HG03575 (cell line): ENCODE data around the gene B3GNT3.
"Not testable (repeated sequence)": the region's sequence is repeated elsewhere in the genome, so short reads cannot be mapped to it uniquely, and the experiment has no call there.

Experiments used
- ATAC-seq: cut with Tn5 transposase; IDR thresholded peaks from one replicate; pipeline ENCODE4 v1.9.1; 2021; ENCODE audit not compliant: unreplicated experiment, insufficient number of reproducible peaks, low FRiP score; ENCODE audit errors: extremely low read depth

Gene B3GNT3

DNA sequence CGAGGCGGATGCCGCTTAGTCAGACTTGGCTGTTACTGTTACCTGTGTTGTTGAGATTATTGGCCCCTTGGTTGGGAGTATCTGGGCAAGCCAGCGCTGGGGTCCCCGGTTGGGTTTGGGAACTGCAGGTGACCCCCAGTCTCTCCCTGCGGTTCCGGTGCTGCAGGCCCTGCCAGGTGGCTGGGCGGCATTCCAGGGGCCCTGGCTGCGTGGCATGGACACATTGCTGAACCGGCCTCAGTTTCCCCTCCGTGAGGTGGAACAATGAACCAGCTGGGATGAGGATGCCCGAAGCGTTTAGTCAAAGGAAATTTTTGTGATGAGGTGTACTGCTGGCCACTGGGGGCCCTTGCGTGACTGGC lies 538 bp downstream of the B3GNT3 start:
- ATAC-seq: no peak

DNA sequence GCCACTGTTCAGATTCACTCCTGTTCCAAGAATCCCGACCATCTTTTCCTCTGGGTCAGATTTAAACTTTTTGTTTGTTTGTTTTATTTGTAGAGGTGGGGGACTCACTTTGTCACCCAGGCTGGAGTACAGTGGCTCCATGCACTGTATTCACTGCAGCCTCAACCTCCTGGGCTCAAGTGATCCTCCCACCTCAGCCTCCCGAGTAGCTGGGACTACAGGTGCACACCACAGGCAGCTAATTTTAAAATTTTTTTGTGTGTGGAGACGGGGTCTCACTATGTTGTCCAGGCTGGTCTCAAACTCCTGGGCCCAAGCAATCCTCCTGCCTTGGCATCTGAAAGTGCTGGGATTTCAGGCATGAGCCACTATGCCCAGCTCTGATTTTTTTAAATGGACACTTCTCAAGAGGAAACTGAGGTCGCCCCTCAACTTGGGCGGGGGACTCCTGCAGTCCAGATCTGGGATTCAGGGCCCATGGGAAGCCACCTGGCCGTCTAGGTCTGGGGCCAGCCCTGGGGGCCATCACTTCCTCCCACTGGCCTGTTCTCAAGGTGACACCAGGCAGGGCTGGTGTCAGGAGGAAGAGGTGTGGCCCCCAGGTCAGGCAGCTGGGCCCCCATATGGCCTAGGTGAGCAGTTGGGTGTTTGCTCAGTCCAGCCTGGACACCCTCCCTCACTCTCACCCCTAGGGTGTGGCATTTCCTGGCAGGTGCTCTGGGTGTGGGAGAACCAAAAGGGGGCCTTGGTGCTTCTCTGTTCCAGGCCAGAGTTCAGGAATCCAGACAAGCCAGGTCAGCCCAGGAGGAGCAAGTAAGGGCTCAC lies 1.3 kb downstream of the B3GNT3 start:
- ATAC-seq: no peak

DNA sequence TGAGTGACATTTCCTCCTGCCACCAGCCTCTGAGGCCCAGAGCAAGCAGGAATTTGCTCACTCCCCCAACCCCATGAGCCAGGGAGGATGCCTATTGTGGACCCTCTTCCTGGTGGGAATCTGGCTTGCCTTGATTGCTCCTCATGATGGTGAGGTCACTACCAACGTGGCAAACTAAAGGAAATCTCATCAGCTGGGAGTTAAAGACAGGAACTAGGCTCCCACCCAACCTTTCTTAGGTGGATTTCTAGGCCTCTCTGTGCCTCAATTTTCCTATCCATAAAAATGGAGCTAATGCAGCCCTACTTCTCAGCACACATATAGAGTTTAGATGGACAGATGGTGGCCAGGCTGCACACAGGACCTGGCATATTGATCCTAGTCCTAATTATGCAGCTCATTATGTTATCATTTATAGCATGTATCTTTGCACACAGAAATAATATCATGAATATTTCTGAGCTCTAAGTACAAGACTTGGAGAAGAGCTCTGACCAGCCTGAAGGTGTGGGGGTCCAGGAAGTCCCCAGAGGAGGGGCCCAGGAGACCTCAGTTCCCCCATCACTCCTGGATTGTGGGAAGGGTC lies 2.0 kb downstream of the B3GNT3 start:
- no peak for ATAC-seq

DNA sequence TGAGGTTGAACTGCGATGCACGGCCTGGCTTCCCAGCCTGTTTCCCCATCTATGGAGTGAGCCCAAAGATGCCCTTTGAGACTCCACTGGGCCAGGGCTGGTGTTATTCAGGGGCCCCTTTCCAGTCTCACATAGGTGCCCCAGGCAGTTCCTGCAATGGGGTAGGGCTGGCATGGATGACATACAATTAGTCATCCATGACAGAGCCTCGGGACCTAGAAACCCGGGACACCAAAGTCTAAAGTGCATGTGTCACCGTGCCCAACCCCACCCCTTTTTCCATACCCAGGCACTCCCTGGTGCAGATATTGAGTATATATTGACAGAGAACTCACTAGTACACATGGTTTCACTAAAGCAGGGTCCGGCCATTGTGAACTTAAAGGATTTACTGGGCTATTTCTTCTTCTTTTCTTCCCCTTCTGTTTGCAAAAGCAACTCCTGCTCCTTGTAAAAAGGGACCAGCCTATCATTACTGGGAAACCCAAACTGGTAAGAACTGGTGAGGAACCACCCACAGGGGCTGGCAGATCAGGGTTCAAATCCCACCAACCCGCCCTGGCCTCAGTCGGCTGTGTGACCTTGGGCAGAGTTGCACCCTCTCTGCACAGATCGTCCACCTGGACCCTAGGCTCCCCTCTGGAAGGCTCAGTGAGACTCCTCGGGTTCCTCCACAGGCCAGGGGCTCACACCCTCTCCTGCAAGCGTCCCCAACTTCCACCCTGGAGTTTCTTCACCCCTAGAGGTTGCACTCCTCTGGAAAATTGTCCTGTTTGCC lies 2.7 kb downstream of the B3GNT3 start:
- no peak for ATAC-seq

DNA sequence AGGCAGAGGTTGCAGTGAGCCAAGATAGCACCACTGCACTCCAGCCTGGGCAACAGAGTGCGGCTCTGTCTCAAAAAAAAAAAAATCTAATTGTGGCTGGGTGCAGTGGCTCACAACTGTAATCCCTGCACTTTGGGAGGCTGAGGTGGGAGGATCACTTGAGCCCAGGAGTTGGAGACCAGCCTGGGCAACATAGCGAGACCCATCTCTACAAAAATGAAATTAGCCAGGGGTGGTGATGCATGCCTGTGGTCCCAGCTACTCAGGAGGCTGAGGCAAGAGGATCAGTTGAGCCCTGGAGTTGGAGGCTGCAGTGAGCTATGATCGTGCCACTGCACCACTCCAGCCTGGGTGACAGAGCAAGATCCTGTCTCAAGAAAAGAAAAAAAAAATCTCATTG lies 3.7 kb downstream of the B3GNT3 start:
- not testable (repeated sequence) for ATAC-seq

DNA sequence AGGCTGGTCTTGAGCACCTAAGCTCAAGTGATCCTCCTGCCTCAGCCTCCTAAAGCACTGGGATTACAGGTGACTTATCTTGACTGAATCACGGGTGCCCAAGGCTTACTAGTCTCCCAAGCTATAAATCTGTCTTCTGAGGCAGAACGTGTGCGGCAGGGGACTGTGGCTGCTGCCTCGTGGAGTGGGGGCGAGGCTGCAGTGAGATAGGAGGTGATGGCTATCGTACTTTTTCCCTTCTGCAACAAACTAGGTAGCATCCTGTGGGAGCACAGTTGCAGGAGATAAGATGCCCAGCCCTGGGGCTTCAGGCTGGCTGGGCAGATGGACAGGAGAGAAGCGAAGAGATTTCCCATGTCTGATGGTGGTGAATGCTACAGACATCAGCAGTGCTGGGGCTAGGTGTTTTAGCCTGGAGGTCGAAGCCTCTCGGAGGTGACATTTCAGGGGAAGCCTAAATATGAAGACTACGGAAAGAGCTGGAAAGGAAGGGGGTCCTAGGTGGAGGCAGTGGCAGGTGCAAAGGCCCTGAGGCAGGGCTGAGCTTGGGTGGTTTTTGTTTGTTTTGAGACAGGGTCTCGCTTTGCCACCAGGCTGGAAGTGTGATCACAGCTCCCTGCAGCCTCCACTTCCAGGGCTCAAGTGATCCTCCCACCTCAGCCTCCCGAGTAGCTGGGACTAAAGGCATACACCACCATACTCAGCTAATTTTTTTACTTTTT lies 7.4 kb downstream of the B3GNT3 start:
- no peak for ATAC-seq

DNA sequence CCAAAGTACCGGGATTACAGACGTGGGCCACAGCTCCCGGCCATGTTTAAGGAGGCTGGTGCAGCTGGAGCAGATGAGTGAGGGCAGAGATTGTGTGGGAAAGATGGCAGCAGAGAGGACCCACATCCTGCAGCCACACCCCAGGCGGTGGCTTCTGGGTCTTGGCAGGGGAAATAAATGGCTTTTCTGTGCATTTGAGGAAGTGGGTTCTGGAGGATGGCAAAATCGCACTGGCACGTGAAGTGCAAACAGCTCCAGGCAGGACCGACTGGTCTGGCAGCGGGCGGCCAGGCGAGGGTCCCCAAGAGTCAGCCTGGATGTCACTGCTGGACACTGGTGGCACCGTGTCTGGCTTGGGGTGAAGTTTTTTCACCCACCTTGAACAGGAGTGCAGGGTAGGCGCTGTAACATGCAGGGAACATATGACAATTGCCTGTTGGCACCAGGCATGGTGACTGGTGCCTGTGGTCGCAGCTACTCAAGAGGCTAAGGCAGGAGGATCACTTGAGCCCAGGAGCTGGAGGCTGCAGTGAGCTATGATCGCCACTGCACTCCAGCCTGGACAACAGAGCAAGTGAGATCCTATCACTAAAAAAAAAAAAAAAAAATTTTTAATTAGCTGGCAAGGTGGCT lies 8.4 kb downstream of the B3GNT3 start:
- no peak for ATAC-seq

DNA sequence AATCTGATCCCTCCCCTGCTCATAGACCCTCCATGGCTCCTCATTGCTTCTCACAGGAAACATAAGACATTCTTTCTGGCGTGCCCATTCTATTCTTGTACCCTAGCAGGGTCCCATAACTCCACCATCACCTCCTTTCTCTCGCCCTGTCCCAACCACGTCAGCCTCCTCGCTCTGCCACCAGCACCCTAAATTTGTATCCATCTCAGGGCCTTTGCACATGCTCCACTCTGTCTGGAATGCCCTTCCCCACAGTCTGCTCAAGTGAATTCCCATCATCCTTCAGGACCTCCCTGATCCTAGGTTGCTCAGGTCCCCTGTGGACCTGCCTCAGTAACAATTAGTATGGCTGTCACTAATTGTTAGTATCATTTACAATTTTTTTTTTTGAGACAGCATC lies 10.5 kb downstream of the B3GNT3 start:
- ATAC-seq: no peak

DNA sequence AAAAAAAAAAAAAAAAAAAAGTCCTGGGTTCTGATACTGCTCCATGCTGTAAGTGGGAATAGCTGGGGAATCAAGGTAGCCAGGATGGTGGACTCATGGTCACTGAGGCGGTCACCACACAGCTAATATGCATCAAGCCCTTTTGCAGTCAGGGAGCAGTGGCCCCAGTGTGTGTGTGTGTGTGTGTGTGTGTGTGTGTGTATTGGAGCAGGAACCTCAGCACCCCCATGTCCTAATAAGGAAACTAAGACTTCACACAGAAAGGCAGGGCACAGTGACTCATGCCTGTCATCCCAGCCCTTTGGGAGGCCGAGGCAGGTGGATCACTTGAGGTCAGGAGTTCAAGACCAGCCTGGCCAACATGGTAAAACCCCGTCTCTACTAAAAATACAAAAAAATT lies 12.0 kb downstream of the B3GNT3 start:
- no peak for ATAC-seq

DNA sequence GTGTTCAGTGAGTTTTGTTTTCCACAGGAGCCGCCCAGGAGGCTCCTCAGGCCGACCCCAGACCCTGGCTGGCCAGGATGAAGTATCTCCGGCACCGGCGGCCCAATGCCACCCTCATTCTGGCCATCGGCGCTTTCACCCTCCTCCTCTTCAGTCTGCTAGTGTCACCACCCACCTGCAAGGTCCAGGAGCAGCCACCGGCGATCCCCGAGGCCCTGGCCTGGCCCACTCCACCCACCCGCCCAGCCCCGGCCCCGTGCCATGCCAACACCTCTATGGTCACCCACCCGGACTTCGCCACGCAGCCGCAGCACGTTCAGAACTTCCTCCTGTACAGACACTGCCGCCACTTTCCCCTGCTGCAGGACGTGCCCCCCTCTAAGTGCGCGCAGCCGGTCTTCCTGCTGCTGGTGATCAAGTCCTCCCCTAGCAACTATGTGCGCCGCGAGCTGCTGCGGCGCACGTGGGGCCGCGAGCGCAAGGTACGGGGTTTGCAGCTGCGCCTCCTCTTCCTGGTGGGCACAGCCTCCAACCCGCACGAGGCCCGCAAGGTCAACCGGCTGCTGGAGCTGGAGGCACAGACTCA lies 12.9 kb downstream of the B3GNT3 start:
- no peak for ATAC-seq

DNA sequence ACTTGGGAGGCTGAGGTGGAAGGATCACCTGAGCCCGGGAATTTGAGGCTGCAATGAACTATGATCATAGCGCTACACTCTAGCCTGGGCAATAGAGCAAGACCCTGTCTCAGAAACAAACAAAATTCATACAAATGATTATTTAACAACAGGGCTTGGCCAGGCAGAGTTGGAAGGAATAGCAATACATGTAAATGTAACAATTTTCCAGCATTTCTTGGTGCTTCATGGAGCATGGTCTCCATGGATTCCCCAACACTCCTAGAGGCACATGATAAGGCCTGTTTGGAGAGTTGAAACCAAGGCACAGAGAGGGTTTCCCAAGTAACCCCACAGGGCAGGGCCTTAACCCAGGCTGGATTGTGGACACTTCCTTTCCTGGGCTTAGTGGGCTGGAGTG lies 16.2 kb downstream of the B3GNT3 start:
- ATAC-seq: no peak

DNA sequence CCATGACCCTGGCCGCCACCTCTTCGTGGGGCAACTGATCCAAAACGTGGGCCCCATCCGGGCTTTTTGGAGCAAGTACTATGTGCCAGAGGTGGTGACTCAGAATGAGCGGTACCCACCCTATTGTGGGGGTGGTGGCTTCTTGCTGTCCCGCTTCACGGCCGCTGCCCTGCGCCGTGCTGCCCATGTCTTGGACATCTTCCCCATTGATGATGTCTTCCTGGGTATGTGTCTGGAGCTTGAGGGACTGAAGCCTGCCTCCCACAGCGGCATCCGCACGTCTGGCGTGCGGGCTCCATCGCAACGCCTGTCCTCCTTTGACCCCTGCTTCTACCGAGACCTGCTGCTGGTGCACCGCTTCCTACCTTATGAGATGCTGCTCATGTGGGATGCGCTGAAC lies 16.7 kb downstream of the B3GNT3 start:
- no peak for ATAC-seq

DNA sequence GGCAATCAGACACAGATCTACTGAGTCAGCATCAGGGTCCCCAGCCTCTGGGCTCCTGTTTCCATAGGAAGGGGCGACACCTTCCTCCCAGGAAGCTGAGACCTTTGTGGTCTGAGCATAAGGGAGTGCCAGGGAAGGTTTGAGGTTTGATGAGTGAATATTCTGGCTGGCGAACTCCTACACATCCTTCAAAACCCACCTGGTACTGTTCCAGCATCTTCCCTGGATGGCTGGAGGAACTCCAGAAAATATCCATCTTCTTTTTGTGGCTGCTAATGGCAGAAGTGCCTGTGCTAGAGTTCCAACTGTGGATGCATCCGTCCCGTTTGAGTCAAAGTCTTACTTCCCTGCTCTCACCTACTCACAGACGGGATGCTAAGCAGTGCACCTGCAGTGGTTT lies 17.2 kb downstream of the B3GNT3 start:
- ATAC-seq: no peak

DNA sequence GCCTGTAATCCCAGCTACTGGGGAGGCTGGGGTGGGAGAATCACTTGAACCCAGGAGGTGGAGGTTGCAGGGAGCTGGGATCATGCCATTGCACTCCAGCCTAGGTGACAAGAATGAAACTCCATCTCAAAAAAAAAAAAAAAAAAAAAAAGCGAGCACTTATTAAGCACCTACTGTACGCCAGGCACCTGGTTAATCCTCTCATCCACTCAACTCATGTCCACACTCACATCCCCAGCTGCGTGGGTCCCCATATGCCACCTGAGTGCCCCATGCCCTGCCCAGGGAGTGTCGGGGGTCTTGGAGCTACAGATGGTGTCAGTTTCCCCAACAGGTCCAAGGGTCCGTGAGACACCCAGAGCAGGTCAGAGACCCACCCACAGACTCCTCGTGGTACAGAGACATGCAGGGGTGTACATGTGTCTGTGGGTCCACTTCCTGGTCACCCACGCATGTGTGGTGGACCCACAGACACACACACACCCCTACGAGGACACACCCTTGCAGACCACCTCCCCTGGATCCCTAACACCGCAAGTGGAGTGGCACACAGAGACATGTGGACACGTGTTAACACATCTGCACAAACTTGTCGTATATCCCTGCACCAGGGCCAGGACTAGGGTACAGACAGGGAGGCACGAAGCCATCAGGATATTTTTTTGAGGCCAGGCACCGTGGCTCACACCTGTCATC lies 22.9 kb downstream of the B3GNT3 start:
- ATAC-seq: no peak

DNA sequence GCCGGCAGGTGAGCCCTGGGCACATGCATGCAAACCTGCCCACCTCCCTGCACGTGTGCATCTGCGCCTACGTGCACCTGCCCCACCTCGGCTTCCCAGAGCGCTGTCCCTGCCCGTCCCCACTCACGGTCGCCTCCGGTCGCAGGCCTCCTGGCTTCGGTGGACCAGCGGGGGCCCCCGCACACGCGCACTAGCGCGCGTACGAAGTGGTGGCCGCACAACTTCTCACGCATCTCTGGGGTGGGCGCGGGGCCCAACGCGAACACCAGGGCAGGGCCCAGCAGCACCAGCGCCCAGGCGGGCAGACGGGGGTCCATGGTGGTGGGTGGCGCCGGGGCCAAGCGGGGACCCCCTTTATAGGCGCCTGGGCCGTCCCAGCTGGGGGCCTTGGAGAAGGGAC lies 26.3 kb downstream of the B3GNT3 start, which contains the start of gene INSL3:
INSL3 (minus strand) TSS at position 330 of the 400 bp plus-strand sequence; CDS start at position 317, 13 bp downstream.
- ATAC-seq: no peak

DNA sequence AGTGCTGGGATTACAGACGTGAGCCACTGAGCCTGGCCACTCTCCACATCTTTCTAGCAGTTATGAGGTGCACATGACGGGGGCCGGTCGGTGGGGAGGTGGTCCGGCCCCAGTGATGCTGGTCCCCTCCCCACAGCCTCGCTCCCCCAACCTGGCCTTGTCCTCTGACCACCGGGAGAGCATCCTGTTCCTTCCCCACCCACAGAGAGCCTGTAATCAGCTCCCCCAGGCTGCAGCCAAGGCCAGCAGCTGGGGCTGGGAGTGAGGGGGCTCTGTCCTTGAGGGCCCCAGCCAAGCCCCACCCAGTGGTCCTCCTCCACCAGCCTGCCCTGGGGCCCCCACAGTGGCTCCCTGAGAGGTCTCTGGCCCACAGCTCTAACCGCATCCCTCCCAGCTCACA lies 29.4 kb downstream of the B3GNT3 start:
- no peak for ATAC-seq

DNA sequence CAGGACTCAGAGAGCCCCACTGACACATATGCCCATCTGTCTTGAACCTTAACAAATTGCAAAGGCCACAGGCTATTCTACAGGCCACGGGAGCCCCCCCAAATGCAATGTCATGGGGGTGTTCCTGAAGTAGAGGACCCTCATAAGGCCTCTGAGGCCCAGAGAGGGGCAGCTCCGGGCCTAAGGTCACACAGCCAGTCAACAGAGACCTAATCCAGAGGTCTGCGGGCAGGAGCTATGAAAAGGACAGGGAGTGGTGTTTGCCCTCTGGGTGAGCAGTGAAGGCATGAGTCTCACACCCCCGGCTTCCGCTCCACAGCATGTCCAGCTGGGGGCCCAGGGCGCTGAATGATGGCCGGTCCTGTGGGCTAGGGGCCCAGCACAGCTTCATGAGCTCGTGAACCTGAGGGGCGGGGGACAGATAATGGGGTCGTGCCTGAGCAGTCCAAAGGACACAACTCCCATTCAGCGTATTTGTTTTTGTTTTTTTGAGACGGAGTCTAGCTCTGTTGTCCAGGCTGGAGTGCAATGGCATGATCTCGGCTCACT lies 31.6 kb downstream of the B3GNT3 start:
- ATAC-seq: no peak
